ENCODE data around the gene PRKACG.
"Not testable (repeated sequence)": the region's sequence is repeated elsewhere in the genome, so short reads cannot be mapped to it uniquely, and the experiment has no call there.

The PRKACG gene

DNA sequence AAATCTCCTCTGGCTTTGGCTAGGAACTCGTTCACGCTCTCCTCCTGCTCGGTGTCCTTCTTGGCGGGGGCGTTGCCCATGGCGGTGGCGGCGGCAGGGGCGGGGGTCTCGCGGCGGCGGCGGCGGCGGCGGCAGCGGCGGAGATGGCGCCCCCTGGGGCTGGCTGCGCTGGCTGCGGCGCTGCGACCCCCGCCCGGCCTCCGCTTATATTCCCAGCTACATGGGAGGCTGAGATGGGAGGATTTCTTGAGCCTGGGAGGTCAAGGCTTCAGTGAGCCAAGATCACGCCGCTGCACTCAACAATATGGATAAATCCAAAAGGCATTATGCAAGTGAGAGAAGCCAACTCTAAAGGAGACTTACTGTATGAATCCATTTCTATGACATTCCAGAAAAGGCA is at the start of gene PRKACG:
Gene PRKACG, minus strand, starts transcription at position 101 of the 400 bp plus-strand sequence. Its CDS starts 21 bp downstream, at position 80.
- no peak for DNase-seq

DNA sequence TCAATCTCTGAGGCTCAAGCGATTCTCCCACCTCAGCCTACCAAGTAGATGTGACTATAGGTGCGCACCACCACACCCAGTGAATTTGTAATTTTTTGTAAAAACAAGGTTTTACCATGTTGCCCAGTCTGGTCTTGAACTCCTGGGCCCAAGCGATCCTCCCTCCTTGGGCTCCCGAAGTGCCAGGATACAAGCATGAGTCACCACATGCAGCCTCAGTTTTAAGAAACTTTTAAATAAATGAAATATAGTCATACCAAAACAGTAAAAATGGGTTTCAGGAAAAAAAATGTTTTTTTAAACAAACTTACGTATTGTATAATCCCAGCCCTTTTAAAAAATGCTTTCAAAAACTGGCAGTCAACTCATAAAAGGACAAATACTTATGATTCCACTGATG is 48.3 kb upstream of the PRKACG start:
- no peak for DNase-seq

GRCh38 chr9:69060766-69061165 is 46.9 kb upstream of the PRKACG start:
- no peak for DNase-seq

- DNase-seq = no peak
Observed at GRCh38 chr9:69058101-69058500, 44.2 kb upstream of the PRKACG start.

DNA sequence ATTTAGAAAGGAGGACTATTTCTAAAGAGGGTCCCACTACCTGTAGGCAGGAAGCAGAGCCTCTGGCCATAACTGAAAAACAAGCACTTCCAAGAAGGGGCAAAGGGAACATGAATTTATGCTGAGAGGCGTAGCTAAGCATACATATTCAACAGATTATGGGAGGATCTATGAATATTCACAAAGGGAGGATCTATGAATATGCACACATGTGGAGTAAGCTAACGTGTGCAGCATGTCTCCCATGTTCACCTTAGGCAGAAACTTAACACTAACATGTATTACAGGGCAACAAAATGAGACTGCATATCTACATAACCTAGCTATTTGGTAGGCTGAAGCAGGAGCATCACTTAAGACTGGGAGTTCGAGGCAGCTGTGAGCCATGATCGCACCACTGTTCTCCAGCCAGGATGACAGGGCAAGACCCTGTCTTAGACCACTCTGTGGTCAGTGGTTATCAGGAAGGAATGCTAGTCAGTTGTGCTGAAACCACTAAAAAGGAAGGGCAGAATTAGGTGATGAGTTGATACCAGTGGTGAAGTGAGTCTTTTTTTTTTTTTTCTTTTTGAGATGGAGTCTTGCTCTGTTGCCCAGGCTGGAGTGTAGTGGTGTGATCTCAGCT is 42.4 kb upstream of the PRKACG start:
- DNase-seq = no peak

DNA sequence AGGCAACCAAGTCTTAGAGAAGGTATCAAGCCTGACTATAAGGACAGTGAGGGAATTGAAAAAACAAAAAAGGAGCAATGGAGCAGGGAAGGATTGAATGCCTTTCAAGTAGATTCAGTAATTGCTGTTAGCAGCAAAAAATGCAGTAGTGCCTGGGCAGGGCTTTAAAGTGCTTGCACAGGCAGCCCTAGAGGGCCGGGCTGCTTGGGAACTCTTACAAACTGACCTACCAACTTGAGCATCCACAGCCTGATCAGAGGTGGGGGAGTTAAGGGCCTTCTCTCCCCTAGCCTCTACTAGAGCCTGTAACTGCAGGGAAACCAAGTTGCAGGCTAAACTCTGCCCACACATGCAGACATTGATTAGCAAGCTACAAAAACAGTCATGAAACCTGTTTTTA is 41.1 kb upstream of the PRKACG start:
- no peak for DNase-seq

DNA sequence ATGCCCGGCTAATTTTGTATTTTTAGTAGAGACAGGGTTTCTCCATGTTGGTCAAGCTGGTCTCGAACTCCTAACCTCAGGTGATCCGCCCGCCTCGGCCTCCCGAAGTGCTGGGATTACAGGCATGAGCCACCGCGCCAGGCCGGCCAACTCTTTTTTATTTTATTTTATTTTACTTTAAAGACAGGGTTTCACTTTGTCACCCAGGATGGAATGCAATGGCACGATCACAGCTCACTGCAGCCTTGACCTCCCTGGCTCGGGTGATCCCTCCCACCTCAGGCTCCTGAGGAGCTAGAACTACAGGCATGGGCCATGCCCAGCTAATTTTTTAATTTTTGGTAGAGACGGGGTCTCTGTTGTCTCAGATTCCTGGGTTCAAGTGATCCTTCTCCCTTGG is 37.0 kb upstream of the PRKACG start:
- not testable (repeated sequence) for DNase-seq

- no peak for DNase-seq
Observed at GRCh38 chr9:69049094-69049493, 35.2 kb upstream of the PRKACG start.

DNA sequence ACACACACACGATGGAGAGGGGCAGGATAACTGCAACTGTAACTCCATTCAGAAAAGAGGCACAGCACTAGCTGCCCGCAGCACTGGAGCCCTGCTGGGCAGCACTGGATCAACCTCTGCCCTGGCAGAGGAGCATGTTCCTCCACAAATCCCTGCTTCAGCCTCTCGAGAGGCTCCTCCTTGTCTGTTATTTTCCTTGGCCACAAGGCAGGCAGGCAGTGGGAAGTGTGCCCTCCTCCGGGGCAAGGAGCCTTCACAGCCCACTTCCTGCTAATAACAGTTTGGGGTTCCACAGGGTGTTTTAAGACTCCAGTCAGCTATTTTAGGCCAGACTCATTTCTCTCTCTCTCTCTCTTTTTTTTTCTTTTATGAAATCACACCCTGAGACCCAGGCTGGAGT is 33.5 kb upstream of the PRKACG start:
- no peak for DNase-seq

GRCh38 chr9:69046723-69047122 is 32.8 kb upstream of the PRKACG start:
- no peak for DNase-seq

- no peak for DNase-seq
Observed at GRCh38 chr9:69045821-69046220, 31.9 kb upstream of the PRKACG start.

- DNase-seq = no peak
Observed at GRCh38 chr9:69044240-69045219, 30.6 kb upstream of the PRKACG start.

DNA sequence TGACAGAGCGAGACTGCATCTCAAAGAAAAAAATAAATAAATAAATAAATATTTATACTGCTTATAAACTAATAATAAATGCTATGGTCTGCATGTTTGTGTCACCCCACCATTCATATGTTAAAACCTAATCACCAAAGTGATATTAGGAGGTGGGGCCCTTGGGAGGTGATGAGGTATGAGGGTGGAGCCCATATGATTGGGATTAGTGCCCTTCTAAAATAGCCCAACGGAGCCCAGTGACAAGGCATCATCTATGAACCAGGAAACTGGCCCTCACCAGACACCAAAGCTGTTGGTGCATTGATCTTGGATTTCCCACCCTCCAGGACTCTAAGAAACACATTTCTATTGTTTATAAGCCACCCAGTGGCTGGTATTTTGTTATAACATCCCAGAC is 26.7 kb upstream of the PRKACG start:
- no peak for DNase-seq

DNA sequence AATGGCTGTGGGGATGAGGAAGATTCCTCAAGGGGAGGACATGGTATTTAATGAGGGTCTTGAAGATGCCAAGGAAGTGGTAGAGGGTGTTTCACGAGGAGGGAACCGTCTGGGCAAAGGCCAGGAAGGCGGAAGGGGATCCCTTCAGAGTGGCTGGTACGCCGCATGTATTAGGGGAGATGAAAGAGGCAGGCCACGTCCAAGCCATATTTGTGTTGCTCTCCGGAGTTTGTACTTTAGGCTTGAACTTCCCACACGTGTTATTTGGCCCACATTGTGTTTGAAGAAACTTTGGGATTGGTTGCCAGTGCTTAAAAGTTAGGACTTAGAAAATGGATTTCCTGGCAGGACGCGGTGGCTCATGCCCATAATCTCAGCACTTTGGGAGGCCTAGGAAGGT is 22.9 kb upstream of the PRKACG start:
- no peak for DNase-seq

GRCh38 chr9:69036309-69036708 is 22.4 kb upstream of the PRKACG start:
- DNase-seq = no peak

- peak; percentile 73 to 80 for DNase-seq
Observed at GRCh38 chr9:69035438-69036308, 21.8 kb upstream of the PRKACG start, which contains the start of gene FXN. Gene FXN (plus strand): TSS chr9:69035752. CDS start chr9:69035783, 31 bp downstream.

DNA sequence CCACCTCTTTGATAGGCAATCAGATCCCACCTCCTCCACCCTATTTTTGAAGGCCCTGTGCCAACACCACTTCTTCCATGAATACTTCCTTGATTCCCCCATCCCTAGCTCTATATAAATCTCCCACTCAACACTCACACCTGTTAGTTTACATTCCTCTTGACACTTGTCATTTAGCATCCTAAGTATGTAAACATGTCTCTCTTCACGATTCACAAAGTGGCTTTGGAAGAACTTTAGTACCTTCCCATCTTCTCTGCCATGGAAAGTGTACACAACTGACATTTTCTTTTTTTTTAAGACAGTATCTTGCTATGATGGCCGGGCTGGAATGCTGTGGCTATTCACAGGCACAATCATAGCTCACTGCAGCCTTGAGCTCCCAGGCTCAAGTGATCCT is 20.2 kb upstream of the PRKACG start:
- no peak for DNase-seq

DNA sequence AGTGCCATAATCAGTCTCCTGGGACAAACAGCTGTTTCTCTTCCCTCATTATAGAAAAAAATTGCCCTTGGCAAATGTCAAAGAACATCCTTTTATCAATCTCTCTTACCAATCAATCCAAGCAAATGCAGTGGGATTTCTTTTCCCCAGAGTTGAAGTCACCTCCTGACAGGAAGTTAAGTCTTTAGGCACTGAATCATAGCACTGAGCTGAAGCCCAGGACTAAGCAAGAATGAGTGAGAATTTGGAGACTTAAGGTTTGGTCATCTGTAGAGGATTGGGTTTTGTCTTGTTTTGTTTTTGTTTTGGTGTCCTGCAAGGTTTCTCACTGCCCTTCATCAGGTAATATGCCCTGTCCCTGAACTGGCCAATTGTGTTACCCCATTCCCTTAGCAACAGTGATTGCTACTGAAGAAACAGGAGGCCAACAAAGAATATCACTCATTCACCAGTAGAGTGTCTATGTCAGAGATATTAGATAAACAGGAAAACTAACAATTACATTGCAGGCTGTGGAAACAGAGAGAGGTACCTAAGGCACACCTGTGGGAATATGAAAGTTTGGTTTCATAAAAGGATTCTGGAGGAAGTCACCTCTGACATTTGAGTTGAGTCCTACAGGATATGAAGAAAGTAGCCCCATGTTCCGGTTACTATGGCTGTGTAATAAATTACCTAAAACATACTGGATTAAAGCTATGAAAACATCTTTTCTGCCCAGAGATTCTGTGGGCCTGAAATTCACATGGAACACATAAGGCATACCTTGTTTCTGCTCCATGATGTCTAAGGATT is 17.1 kb upstream of the PRKACG start:
- no peak for DNase-seq

- no peak for DNase-seq
Observed at GRCh38 chr9:69029535-69029934, 15.6 kb upstream of the PRKACG start.

- no peak for DNase-seq
Observed at GRCh38 chr9:69028754-69029153, 14.8 kb upstream of the PRKACG start.

- DNase-seq = peak; percentile 73 to 83
Observed at GRCh38 chr9:69027355-69028097, 13.6 kb upstream of the PRKACG start.

Data from NCI-H2081 (cell line).